ENCODE data around the gene CALHM6.
"Not testable (repeated sequence)": the region's sequence is repeated elsewhere in the genome, so short reads cannot be mapped to it uniquely, and the experiment has no call there.

The CALHM6 gene

GRCh38 chr6:116483616-116484015 lies 22.4 kb downstream of the CALHM6 start:
- Histone ChIP-seq H3K27ac (no peak overlapping the region), H3K79me2 (ENCODE audit: insufficient read depth, low read depth) (no peaks in the 10 kb centered on the region), H3K4me1 (ENCODE audit: low read depth, poor library complexity, severe bottlenecking) (peaks cover 19% of the 10 kb centered on the region), H4K20me1 (ENCODE audit: insufficient read depth) (no peaks in the 10 kb centered on the region), H3K4me2 (no peak overlapping the region), H3K4me3 (IDR thresholded peaks at IDR 0.05; ENCODE audit: insufficient read depth, low read depth, low read length) (no peak overlapping the region), H2AFZ (ENCODE audit: low read depth) (no peak overlapping the region), H3K36me3 (ENCODE audit: insufficient read depth) (no peaks in the 10 kb centered on the region), H3K27me3 (ENCODE audit: insufficient read depth, low read depth) (no peaks in the 10 kb centered on the region), H3K9ac (no peak overlapping the region)
- no peak for TF ChIP-seq CTCF (conservative IDR thresholded peaks at IDR 0.05; ENCODE audit: low read depth, low read length)

- no peak overlapping the region for H3K4me2 ChIP-seq
Observed at GRCh38 chr6:116485559-116486184, 24.5 kb downstream of the CALHM6 start.

GRCh38 chr6:116491610-116492330 lies 30.6 kb downstream of the CALHM6 start:
- Histone ChIP-seq H3K4me3 (IDR thresholded peaks at IDR 0.05; ENCODE audit: insufficient read depth, low read depth, low read length) (no peak overlapping the region), H3K79me2 (ENCODE audit: insufficient read depth, low read depth) (no peaks in the 10 kb centered on the region), H3K36me3 (ENCODE audit: insufficient read depth) (no peaks in the 10 kb centered on the region), H3K4me1 (ENCODE audit: low read depth, poor library complexity, severe bottlenecking) (no peaks in the 10 kb centered on the region), H3K27ac (no peak overlapping the region), H4K20me1 (ENCODE audit: insufficient read depth) (no peaks in the 10 kb centered on the region), H2AFZ (ENCODE audit: low read depth) (no peak overlapping the region), H3K4me2 (no peak overlapping the region), H3K27me3 (ENCODE audit: insufficient read depth, low read depth) (no peaks in the 10 kb centered on the region), H3K9ac (no peak overlapping the region)
- no peak for TF ChIP-seq CTCF (conservative IDR thresholded peaks at IDR 0.05; ENCODE audit: low read depth, low read length)

More at GRCh38 chr6:116485559-116486184, 24.5 kb downstream of the CALHM6 start:
- Histone ChIP-seq H3K36me3 (ENCODE audit: insufficient read depth) (no peaks in the 10 kb centered on the region), H4K20me1 (ENCODE audit: insufficient read depth) (no peaks in the 10 kb centered on the region), H3K79me2 (ENCODE audit: insufficient read depth, low read depth) (no peaks in the 10 kb centered on the region), H2AFZ (ENCODE audit: low read depth) (no peak overlapping the region), H3K27ac (no peak overlapping the region), H3K4me1 (ENCODE audit: low read depth, poor library complexity, severe bottlenecking) (peaks cover 19% of the 10 kb centered on the region), H3K9ac (no peak overlapping the region), H3K27me3 (ENCODE audit: insufficient read depth, low read depth) (no peaks in the 10 kb centered on the region), H3K4me3 (IDR thresholded peaks at IDR 0.05; ENCODE audit: insufficient read depth, low read depth, low read length) (no peak overlapping the region)
- TF ChIP-seq CTCF (conservative IDR thresholded peaks at IDR 0.05; ENCODE audit: low read depth, low read length) = no peak

- no peaks in the 10 kb centered on the region for H3K79me2 ChIP-seq (ENCODE audit: insufficient read depth, low read depth)
- H3K27ac ChIP-seq = no peak overlapping the region
- no peak overlapping the region for H3K4me2 ChIP-seq
- no peak overlapping the region for H3K9ac ChIP-seq
- no peak overlapping the region for H2AFZ ChIP-seq (ENCODE audit: low read depth)
- H3K4me1 ChIP-seq (ENCODE audit: low read depth, poor library complexity, severe bottlenecking) = no peaks in the 10 kb centered on the region
- H3K36me3 ChIP-seq (ENCODE audit: insufficient read depth) = no peaks in the 10 kb centered on the region
- H3K4me3 ChIP-seq (IDR thresholded peaks at IDR 0.05; ENCODE audit: insufficient read depth, low read depth, low read length) = no peak overlapping the region
- H4K20me1 ChIP-seq (ENCODE audit: insufficient read depth) = no peaks in the 10 kb centered on the region
- no peak for TF ChIP-seq CTCF (conservative IDR thresholded peaks at IDR 0.05; ENCODE audit: low read depth, low read length)
- no peaks in the 10 kb centered on the region for H3K27me3 ChIP-seq (ENCODE audit: insufficient read depth, low read depth)
Observed at GRCh38 chr6:116492331-116493067, 31.3 kb downstream of the CALHM6 start.

GRCh38 chr6:116495161-116495560 lies 34.0 kb downstream of the CALHM6 start:
- not testable (repeated sequence) for H3K4me1 ChIP-seq (ENCODE audit: low read depth, poor library complexity, severe bottlenecking); H3K27me3 ChIP-seq (ENCODE audit: insufficient read depth, low read depth); H2AFZ ChIP-seq (ENCODE audit: low read depth); H3K4me2 ChIP-seq; H3K9ac ChIP-seq; H3K36me3 ChIP-seq (ENCODE audit: insufficient read depth); H3K4me3 ChIP-seq (IDR thresholded peaks at IDR 0.05; ENCODE audit: insufficient read depth, low read depth, low read length); H3K27ac ChIP-seq; H3K79me2 ChIP-seq (ENCODE audit: insufficient read depth, low read depth); H4K20me1 ChIP-seq (ENCODE audit: insufficient read depth)

All from KMS-11 (cell line).